H1 (cell line): ENCODE results near the gene TMEM238. TPM values are rescaled to one million over a fixed set of nuclear protein-coding genes. Genes with fewer than 3 reads are reported as not detected.

Experiments
- ATF2 ChIP-seq: IDR thresholded peaks from 2 replicates; pipeline ENCODE4 v1.6.1; 2012; ENCODE audit warnings: low read length, inconsistent platforms
- CHD2 ChIP-seq: IDR thresholded peaks from 2 replicates; pipeline ENCODE4 v1.6.1; 2012; ENCODE audit warnings: low read length, improper control_type of control experiment
- EGR1 ChIP-seq: IDR thresholded peaks from 2 replicates; pipeline ENCODE4 v1.6.1; 2011; ENCODE audit warnings: low read depth, low read length, borderline replicate concordance
- FOSL1 ChIP-seq: IDR thresholded peaks from 2 replicates; pipeline ENCODE4 v1.6.1; 2011; ENCODE audit warnings: mild to moderate bottlenecking, low read depth, low read length, moderate library complexity; ENCODE audit not compliant: insufficient read depth
- HDAC6 ChIP-seq: IDR thresholded peaks from one replicate; pipeline ENCODE4 v1.7.1; 2012; ENCODE audit warnings: low read depth, mild to moderate bottlenecking, inconsistent platforms, low read length, moderate library complexity
- JUND ChIP-seq: IDR thresholded peaks from 2 replicates; pipeline ENCODE4 v1.6.1; 2011; ENCODE audit warnings: mild to moderate bottlenecking, improper control_type of control experiment, low read length
- KDM4A ChIP-seq: IDR thresholded peaks from one replicate; pipeline ENCODE4 v1.7.1; 2012; ENCODE audit warnings: low read depth, mild to moderate bottlenecking, moderate library complexity, low read length, inconsistent platforms; ENCODE audit not compliant: severe bottlenecking
- POLR2AphosphoS5 ChIP-seq: IDR thresholded peaks from 2 replicates; pipeline ENCODE4 v1.6.1; 2011; ENCODE audit warnings: low read depth, low read length
- polyA plus RNA-seq, 7 experiments: library from polyadenylated mRNA; depleted of rRNA in 3 of 7; stranded (reverse) in 5 of 7; unstranded in 2 of 7; fragments of >200 nt in 5 of 7; fragments of 200-250 nt in 2 of 7; gene quantifications; 1 replicate in 5 of 7; 2 replicates in 1 of 7; 4 replicates in 1 of 7; pipeline versions ENCODE4 v1.2.1 to v1.2.3, GENCODE V29; 2011 to 2013; ENCODE audit warnings: missing spikeins in 2 of 7, mixed read lengths in 2 of 7
- total RNA-seq: library from RNA; stranded (reverse); fragmentation: NEBNext Ultra II Directional; extraction: Animal tissue kit (Norgen Biotek cat#: 25700); gene quantifications from 2 replicates; pipeline ENCODE4 v1.2.1, GENCODE V29; 2021

Gene TMEM238
- total and polyA plus RNA-seq, 2 of the 8 experiments (the other 6 are each of a cell fraction or from before 2014, with no cell fraction given) = 0.53 to 3.8 TPM

- TF ChIP-seq POLR2AphosphoS5 (no peak), HDAC6 (no peak), FOSL1 (no peak), KDM4A (no peak), EGR1 (no peak), CHD2 (no peak), JUND (no peak), ATF2 (no peak)
- TF ChIP-seq, all 59 proteins: peak for 0
Measured at GRCh38 chr19:55426042-55426441, 42.0 kb upstream of the TMEM238 start (continued).
